IMR-90 (cell line): ENCODE results near the gene AFG3L2. TPM values are rescaled to one million over a fixed set of nuclear protein-coding genes. Genes with fewer than 3 reads are reported as not detected.

Experiments
- ATAC-seq: fragments of 200-7000 bp; cut with Tn5 transposase; 2 replicates; pipeline ENCODE4 v1.9.1; 2020; ENCODE audit warnings: low read depth, mild to moderate bottlenecking, moderate library complexity
- BruUV-seq: library from RNA; stranded (reverse); fragments of 400-500 nt; replicated peaks from 2 replicates; lab custom pipeline; 2021; lab: Mats Ljungman, UMichigan
- CTCF ChIA-PET: fragments of 300-600 bp; formaldehyde crosslinking; extraction: SDS; loops from one replicate; lab custom pipeline; 2021; ENCODE audit warnings: antibody characterized with exemption; lab: Yijun Ruan, JAX
- POLR2A ChIA-PET: fragments of 300-600 bp; sonication (Branson Sonifier 250); formaldehyde crosslinking; loops from one replicate; lab custom pipeline; 2022; ENCODE audit warnings: antibody characterized with exemption; ENCODE audit not compliant: unreplicated experiment; lab: Charles Lee
- DNase-seq: peaks from one replicate; pipeline ENCODE4 v3.0.0; 2013
- H2AFZ ChIP-seq: replicated peaks from 2 replicates; pipeline ENCODE3; 2013; ENCODE audit warnings: low read length, mild to moderate bottlenecking; ENCODE audit not compliant: poor library complexity
- H2AK5ac ChIP-seq: 2 replicates; pipeline ENCODE4 v1.6.1; 2013; ENCODE audit warnings: low read depth, low read length, inconsistent platforms
- H2AK9ac ChIP-seq: replicated peaks from 2 replicates; pipeline ENCODE3; 2013; ENCODE audit warnings: mild to moderate bottlenecking, low read depth, low read length, moderate library complexity; ENCODE audit not compliant: poor library complexity
- H2BK120ac ChIP-seq: 2 replicates; pipeline ENCODE4 v1.6.1; 2013; ENCODE audit warnings: low read depth, low read length, inconsistent platforms
- H2BK15ac ChIP-seq: 3 replicates; pipeline ENCODE4 v1.6.1; 2013; ENCODE audit warnings: low read depth, low read length, inconsistent platforms
- H2BK20ac ChIP-seq: 2 replicates; pipeline ENCODE4 v1.6.1; 2013; ENCODE audit warnings: low read depth, mild to moderate bottlenecking, inconsistent platforms, low read length, moderate library complexity
- H2BK5ac ChIP-seq: 2 replicates; pipeline ENCODE4 v1.6.1; 2013; ENCODE audit warnings: mild to moderate bottlenecking, low read depth, low read length, inconsistent platforms; ENCODE audit not compliant: poor library complexity, severe bottlenecking
- H3K14ac ChIP-seq: replicated peaks from 2 replicates; pipeline ENCODE4 v1.6.1; 2013; ENCODE audit warnings: low read depth, low read length, inconsistent platforms
- H3K18ac ChIP-seq: 2 replicates; pipeline ENCODE4 v1.6.1; 2013; ENCODE audit warnings: low read depth, low read length, control low read depth
- H3K23ac ChIP-seq: 2 replicates; pipeline ENCODE4 v1.6.1; 2013; ENCODE audit warnings: low read depth, low read length, inconsistent platforms
- H3K27ac ChIP-seq: 2 replicates; pipeline ENCODE4 v1.5.1; 2013; ENCODE audit warnings: mild to moderate bottlenecking, control low read depth, low read length; ENCODE audit not compliant: insufficient read depth
- H3K27me3 ChIP-seq: 2 replicates; pipeline ENCODE4 v1.6.1; 2013; ENCODE audit warnings: low read length; ENCODE audit not compliant: control insufficient read depth, insufficient read depth
- H3K36me3 ChIP-seq: 2 replicates; pipeline ENCODE4 v1.6.1; 2013; ENCODE audit warnings: low read length, mixed read lengths; ENCODE audit not compliant: control insufficient read depth, insufficient read depth
- H3K4ac ChIP-seq: 2 replicates; pipeline ENCODE4 v1.6.1; 2013; ENCODE audit warnings: low read depth, low read length, inconsistent platforms
- H3K4me1 ChIP-seq: 2 replicates; pipeline ENCODE4 v1.6.1; 2013; ENCODE audit warnings: low read length, mixed read lengths; ENCODE audit not compliant: control insufficient read depth, insufficient read depth
- H3K4me2 ChIP-seq: 2 replicates; pipeline ENCODE4 v1.6.1; 2013; ENCODE audit warnings: low read depth, mild to moderate bottlenecking, control low read depth, low read length, moderate library complexity
- H3K4me3 ChIP-seq: 2 replicates; pipeline ENCODE4 v1.5.1; 2013; ENCODE audit warnings: low read depth, mild to moderate bottlenecking, control low read depth, low read length, moderate library complexity; ENCODE audit not compliant: insufficient read depth
- H3K56ac ChIP-seq: 2 replicates; pipeline ENCODE4 v1.6.1; 2013; ENCODE audit warnings: low read length, inconsistent platforms; ENCODE audit not compliant: insufficient read depth; ENCODE audit errors: extremely low read depth
- H3K79me1 ChIP-seq, 2 experiments: 2 replicates each; pipeline ENCODE4 v1.6.1; 2013; ENCODE audit warnings: low read length in 2 of 2, inconsistent platforms in 1 of 2, low read depth in 1 of 2
- H3K9ac ChIP-seq: 2 replicates; pipeline ENCODE4 v1.6.1; 2013; ENCODE audit warnings: low read depth, low read length, control low read depth
- H3K9me1 ChIP-seq: 2 replicates; pipeline ENCODE4 v1.6.1; 2013; ENCODE audit warnings: low read length, inconsistent platforms; ENCODE audit not compliant: insufficient read depth
- H3K9me3 ChIP-seq: 2 replicates; pipeline ENCODE4 v1.6.1; 2013; ENCODE audit warnings: low read length; ENCODE audit not compliant: control insufficient read depth, insufficient read depth
- H4K20me1 ChIP-seq: 2 replicates; pipeline ENCODE4 v1.6.1; 2013; ENCODE audit warnings: low read length, inconsistent platforms; ENCODE audit not compliant: insufficient read depth
- H4K5ac ChIP-seq: 2 replicates; pipeline ENCODE4 v1.6.1; 2013; ENCODE audit warnings: mild to moderate bottlenecking, low read depth, low read length, control low read depth
- H4K8ac ChIP-seq, 2 experiments: 2 replicates each; pipeline ENCODE4 v1.6.1; 2013; ENCODE audit warnings: low read depth in 2 of 2, low read length in 2 of 2, control low read depth in 1 of 2, inconsistent platforms in 1 of 2
- H4K91ac ChIP-seq: 2 replicates; pipeline ENCODE4 v1.6.1; 2013; ENCODE audit warnings: low read depth, low read length, inconsistent platforms; ENCODE audit not compliant: insufficient read depth
- CEBPB ChIP-seq: IDR thresholded peaks from 2 replicates; pipeline ENCODE4 v1.6.1; 2012; ENCODE audit warnings: low read depth, low read length, improper control_type of control experiment
- FOS ChIP-seq: fragments of 150-350 bp; IDR thresholded peaks from 2 replicates; pipeline ENCODE4 v1.6.1; 2016; ENCODE audit warnings: low read depth, low read length
- MXI1 ChIP-seq: IDR thresholded peaks from 2 replicates; pipeline ENCODE4 v1.6.1; 2012; ENCODE audit warnings: low read depth, mild to moderate bottlenecking, low read length, moderate library complexity, borderline replicate concordance
- WGBS, 2 experiments: methylation state at CpG; one replicate each; pipeline versions ENCODE4 v1.1.5 to v1.1.7; 2013; ENCODE audit warnings: missing lambda C conversion rate in 2 of 2; ENCODE audit not compliant: insufficient read length in 1 of 2; ENCODE audit errors: extremely low coverage in 2 of 2; 5-methylcytosine and 5-hydroxymethylcytosine counted together
- dilution Hi-C: fragments of 300-500 bp; cut with HindIII; formaldehyde crosslinking; loops from one replicate; pipeline ENCODE4 v1.14.3; 2018; ENCODE audit warnings: low sequenced_read_pairs; ENCODE audit not compliant: unreplicated experiment
- in situ Hi-C: fragments of 300-500 bp; cut with MboI; formaldehyde crosslinking; loops from 3 replicates; pipeline ENCODE4 v1.14.3; 2019; ENCODE audit warnings: low sequenced_read_pairs, inconsistent platforms, mixed read lengths
- intact Hi-C: fragments of 100-400 bp; cut with micrococcal nuclease; formaldehyde crosslinking; loops from 2 replicates; pipeline ENCODE4 v1.10.0; 2022
- polyA plus RNA-seq, 3 experiments: library from polyadenylated mRNA; depleted of rRNA; stranded (reverse); fragments of >200 nt; gene quantifications; 2 replicates each; pipeline ENCODE4 v1.2.3, GENCODE V29; 2012; ENCODE audit warnings: low replicate concordance in 1 of 3
- total RNA-seq: library from RNA; depleted of rRNA; stranded (reverse); fragments of >200 nt; gene quantifications from 2 replicates; pipeline ENCODE4 v1.2.3, GENCODE V29; 2012
- TF ChIP-seq, protein P1 (sequence below): fragments of 150-350 bp; IDR thresholded peaks from 2 replicates; pipeline ENCODE4 v1.6.1; 2017; ENCODE audit warnings: mild to moderate bottlenecking, antibody characterized with exemption, low read length, low read depth

The AFG3L2 gene
- total and polyA plus RNA-seq, 2 of the 4 experiments (the other 2 are of a cell fraction), result 26.9 to 37.6 TPM

GRCh38 chr18:12308386-12309100 is 68.5 kb downstream of the AFG3L2 start:
- peak overlapping the region; percentile 94 for H2AK9ac ChIP-seq
- TF ChIP-seq CEBPB (peak; percentile 56), FOS (peak; percentile 86), MXI1 (peak; percentile 94)
- TF ChIP-seq, protein P1, sequence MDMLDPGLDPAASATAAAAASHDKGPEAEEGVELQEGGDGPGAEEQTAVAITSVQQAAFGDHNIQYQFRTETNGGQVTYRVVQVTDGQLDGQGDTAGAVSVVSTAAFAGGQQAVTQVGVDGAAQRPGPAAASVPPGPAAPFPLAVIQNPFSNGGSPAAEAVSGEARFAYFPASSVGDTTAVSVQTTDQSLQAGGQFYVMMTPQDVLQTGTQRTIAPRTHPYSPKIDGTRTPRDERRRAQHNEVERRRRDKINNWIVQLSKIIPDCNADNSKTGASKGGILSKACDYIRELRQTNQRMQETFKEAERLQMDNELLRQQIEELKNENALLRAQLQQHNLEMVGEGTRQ, result no peak
- 0% methylated on average over 61 of the region's 81 CpGs; no CpG with 5 or more reads in 1 of the 2 experiments for WGBS, 2 experiments
- dilution Hi-C loops, result no loop called here
- peak overlapping the region; percentile 99 for H3K9ac ChIP-seq
- intact Hi-C loops, result loop anchor here (1.0 kb wide), 2 partner anchors 29 to 36 kb away; no protein-coding TSS in a partner anchor
- H3K4me3 ChIP-seq, result peak overlapping the region; percentile 96
- H2BK120ac ChIP-seq, result peak overlapping the region; percentile 30; the same call in 1 of the 2 replicates
- ChIA-PET POLR2A (no interaction called here), CTCF (interaction anchor here (2.4 kb wide), 1 partner anchor 37 kb away, joined by 9 read pairs; no protein-coding TSS in a partner anchor)
- peak overlapping the region; percentile 77 for H4K91ac ChIP-seq
- peaks cover 18% of the 10 kb centered on the region; the same call in 1 of the 2 replicates for H3K9me1 ChIP-seq
- H3K4me2 ChIP-seq, result peak overlapping the region; percentile 77
- BruUV-seq, result no TSS peak
- H2AFZ ChIP-seq, result peak overlapping the region; percentile 84
- H3K36me3 ChIP-seq, result peaks cover 25% of the 10 kb centered on the region
- H3K79me1 ChIP-seq, result peaks cover 18 to 50% of the 10 kb centered on the region in 2 experiments; a peak in 3 of 4 replicates
- H3K4ac ChIP-seq, result peak overlapping the region; percentile 72
- peak overlapping the region; percentile 81 for H3K14ac ChIP-seq
- peak overlapping the region; percentile 77 for H2AK5ac ChIP-seq
- H2BK20ac ChIP-seq, result no peak overlapping the region
- in situ Hi-C loops, result loop anchor here (5.0 kb wide), 1 partner anchor 36 kb away; no protein-coding TSS in a partner anchor
- H3K9me3 ChIP-seq, result peaks cover 2% of the 10 kb centered on the region
- H4K8ac ChIP-seq, result peak overlapping the region; percentile 67 to 72; a peak in 3 of 4 replicates
- H3K56ac ChIP-seq, result peak overlapping the region; percentile 90
- H3K27ac ChIP-seq, result peak overlapping the region; percentile 97
- H3K27me3 ChIP-seq, result no peaks in the 10 kb centered on the region
- H2BK15ac ChIP-seq, result no peak overlapping the region
- H3K23ac ChIP-seq, result peak overlapping the region; percentile 79
- DNase-seq (peak; percentile 88), ATAC-seq (peak; percentile 50)
- H2BK5ac ChIP-seq, result peak overlapping the region; percentile 84
- peak overlapping the region; percentile 28 for H3K18ac ChIP-seq
- H4K5ac ChIP-seq, result no peak overlapping the region; the same call in 1 of the 2 replicates
- H4K20me1 ChIP-seq, result peaks cover 40% of the 10 kb centered on the region
- peaks cover 16% of the 10 kb centered on the region for H3K4me1 ChIP-seq
